Measurements from ENCODE around the gene AGBL4. TPM values are rescaled to one million over a fixed set of nuclear protein-coding genes. Genes with fewer than 3 reads are reported as not detected.

AGBL4 gene
- total and polyA plus RNA-seq, 7 donors = 0.09 to 0.36 (median 0.16) TPM; not detected in 4

GRCh38 chr1:48889082-48889481, 1134.7 kb downstream of the AGBL4 start:
- Histone ChIP-seq H3K27ac (no peak overlapping the region), H3K36me3 (no peaks in the 10 kb centered on the region), H3K27me3 (no peaks in the 10 kb centered on the region), H3K4me3 (no peak overlapping the region), H3K4me1 (no peaks in the 10 kb centered on the region), H3K9me3 (no peaks in the 10 kb centered on the region)
- DNase-seq = no peak
- intact Hi-C loops (cut with DNase I) = no loop called here
- 43 to 68% methylated on average over 4 of the region's 4 CpGs for WGBS, 2 donors
- TF ChIP-seq POLR2AphosphoS5 (IDR thresholded peaks at IDR 0.05) = no peak
- no peak for TF ChIP-seq POLR2A (IDR thresholded peaks at IDR 0.05)

DNA sequence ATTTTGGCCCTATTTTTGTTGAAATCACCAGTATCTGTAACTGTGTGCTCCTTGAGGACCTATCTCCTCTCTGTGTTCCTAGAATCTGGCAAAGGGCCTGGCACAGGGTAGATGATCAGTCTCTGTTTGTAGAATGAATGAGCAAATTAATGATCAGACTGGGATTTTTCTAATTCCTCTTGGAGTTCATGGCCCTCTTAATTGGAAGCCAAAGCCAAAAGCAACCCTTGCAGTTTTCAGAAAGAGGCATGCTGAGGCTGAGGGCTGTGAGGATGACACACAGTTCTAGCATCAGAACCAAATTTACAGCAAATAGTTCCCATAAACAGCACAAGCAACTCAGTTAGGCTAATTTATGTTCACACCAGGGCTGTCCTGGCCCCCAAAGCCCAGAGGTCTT, 1136.0 kb downstream of the AGBL4 start:
- intact Hi-C loops (cut with DNase I) = no loop called here

GRCh38 chr1:48882020-48882419, 1141.7 kb downstream of the AGBL4 start:
- intact Hi-C loops (cut with DNase I) = no loop called here
- H3K27ac ChIP-seq = no peak overlapping the region
- no peaks in the 10 kb centered on the region for H3K27me3 ChIP-seq
- H3K36me3 ChIP-seq = no peaks in the 10 kb centered on the region
- TF ChIP-seq CTCF (IDR thresholded peaks at IDR 0.05) (no peak), POLR2A (IDR thresholded peaks at IDR 0.05) (no peak)
- H3K4me3 ChIP-seq = no peak overlapping the region
- no peaks in the 10 kb centered on the region for H3K9me3 ChIP-seq
- DNase-seq = no peak
- H3K4me1 ChIP-seq = peaks cover 0 to 15% (median 8%) of the 10 kb centered on the region in 4 donors

More for the DNA sequence above, 1136.0 kb downstream of the AGBL4 start:
- H3K27ac ChIP-seq = no peak overlapping the region
- no peaks in the 10 kb centered on the region for H3K4me1 ChIP-seq
- H3K4me3 ChIP-seq = no peak overlapping the region
- no peaks in the 10 kb centered on the region for H3K27me3 ChIP-seq
- TF ChIP-seq POLR2AphosphoS5 (IDR thresholded peaks at IDR 0.05) (no peak), POLR2A (IDR thresholded peaks at IDR 0.05) (no peak)
- H3K36me3 ChIP-seq = no peaks in the 10 kb centered on the region
- H3K9me3 ChIP-seq = no peaks in the 10 kb centered on the region
- no peak for DNase-seq

GRCh38 chr1:48878191-48878940, 1145.4 kb downstream of the AGBL4 start:
- peaks cover 0 to 27% (median 12%) of the 10 kb centered on the region in 4 donors for H3K4me1 ChIP-seq
- no peak for TF ChIP-seq POLR2A (IDR thresholded peaks at IDR 0.05)
- TF ChIP-seq POLR2AphosphoS5 (IDR thresholded peaks at IDR 0.05) = no peak
- TF ChIP-seq CTCF (IDR thresholded peaks at IDR 0.05) = no peak
- TF ChIP-seq EP300 (IDR thresholded peaks at IDR 0.05) = no peak
- H3K27ac ChIP-seq = peak overlapping the region in 2 of 4 donors; percentile 5 to 36
- 38 to 56% methylated on average over 6 of the region's 6 CpGs for WGBS, 2 donors
- H3K36me3 ChIP-seq = no peaks in the 10 kb centered on the region
- no peak overlapping the region for H3K4me3 ChIP-seq
- H3K9me3 ChIP-seq = no peaks in the 10 kb centered on the region
- no peak for DNase-seq
- intact Hi-C loops (cut with DNase I) = no loop called here
- H3K27me3 ChIP-seq = no peaks in the 10 kb centered on the region

DNA sequence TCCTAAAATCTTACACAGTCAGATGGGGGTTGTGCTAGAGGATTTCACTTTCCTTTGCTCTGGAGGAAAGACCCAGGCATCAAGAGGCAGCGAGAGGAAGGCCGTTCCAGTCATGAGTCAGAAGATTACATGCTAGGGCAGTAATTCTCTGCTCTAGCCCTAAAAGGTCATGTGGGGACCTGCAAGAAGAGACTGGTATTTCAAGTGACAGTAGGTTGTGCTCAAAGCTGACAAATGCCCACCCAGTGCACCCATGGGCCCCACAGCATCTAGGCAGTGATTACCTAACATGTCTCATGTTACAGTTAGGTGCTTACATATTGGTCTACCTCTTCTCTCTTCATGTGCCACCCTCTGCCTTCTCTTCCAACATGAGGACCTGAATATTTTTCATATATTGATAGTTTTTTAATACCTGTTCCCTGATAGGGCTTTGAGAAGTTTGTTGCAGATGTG, 1147.4 kb downstream of the AGBL4 start:
- Histone ChIP-seq H3K36me3 (no peaks in the 10 kb centered on the region), H3K4me3 (no peak overlapping the region), H3K27ac (peak overlapping the region in 2 of 4 donors; percentile 8 to 41), H3K9me3 (no peaks in the 10 kb centered on the region), H3K27me3 (no peaks in the 10 kb centered on the region), H3K4me1 (peaks cover 0 to 27% (median 12%) of the 10 kb centered on the region in 4 donors)
- intact Hi-C loops (cut with DNase I) = no loop called here
- DNase-seq = no peak
- no peak for TF ChIP-seq POLR2A (IDR thresholded peaks at IDR 0.05)
- no peak for TF ChIP-seq POLR2AphosphoS5 (IDR thresholded peaks at IDR 0.05)
- no peak for TF ChIP-seq EP300 (IDR thresholded peaks at IDR 0.05)
- TF ChIP-seq CTCF (IDR thresholded peaks at IDR 0.05) = no peak
- WGBS, 2 donors = 78% methylated on average over 2 of the region's 2 CpGs
